Measurements from ENCODE around the gene TELO2. TPM values are rescaled to one million over a fixed set of nuclear protein-coding genes. Genes with fewer than 3 reads are reported as not detected.

TELO2 gene
- 9.9 and 10.4 TPM in 2 replicates for total RNA-seq

GRCh38 chr16:1492923-1493745, at the start of gene TELO2:
TSS of gene TELO2 (plus strand) at chr16:1493360. CDS start at chr16:1494282, 922 bp downstream.

GRCh38 chr16:1443980-1444729, 49.0 kb upstream of the TELO2 start, which contains the start of gene CCDC154:
TSS of gene CCDC154 (minus strand) at chr16:1444556. CDS start at chr16:1444322, 234 bp downstream.

GRCh38 chr16:1474796-1475551, 18.2 kb upstream of the TELO2 start, which contains the start of gene CLCN7:
TSS of gene CLCN7 (minus strand) at chr16:1475028. CDS start at chr16:1474974, 54 bp downstream.

GRCh38 chr16:1488619-1489018, 4.5 kb upstream of the TELO2 start, which contains the start of gene PTX4:
TSS of gene PTX4 (minus strand) at chr16:1488944. CDS start at chr16:1488909, 35 bp downstream.

GRCh38 chr16:1533443-1533951, 40.3 kb downstream of the TELO2 start, which contains the start of gene TMEM204:
TSS of gene TMEM204 (plus strand) at chr16:1533666. CDS start at chr16:1534276, 610 bp downstream.

Other genes starting within 250 kb of the TELO2 start
- gene TPSD1, start 237.3 kb upstream of the TELO2 start, total RNA-seq, result not detected in 2 replicates
- gene UBE2I, start 183.7 kb upstream of the TELO2 start, total RNA-seq, result 55.7 and 61.3 TPM in 2 replicates
- gene BAIAP3, start 159.7 kb upstream of the TELO2 start, total RNA-seq, result 0.11 and 0.13 TPM in 2 replicates
- gene TSR3, start 141.5 kb upstream of the TELO2 start, total RNA-seq, result 42.0 and 44.7 TPM in 2 replicates
- gene GNPTG, start 141.4 kb upstream of the TELO2 start, total RNA-seq, result 41.6 and 41.8 TPM in 2 replicates
- 10.4 and 12.2 TPM in 2 replicates for gene UNKL, start 78.7 kb upstream of the TELO2 start, total RNA-seq
- gene UQCC4, start 72.6 kb upstream of the TELO2 start, total RNA-seq, result 7.7 and 8.8 TPM in 2 replicates
- not detected in 2 replicates for gene PERCC1, start 62.3 kb upstream of the TELO2 start, total RNA-seq
- gene CCDC154, start 48.8 kb upstream of the TELO2 start, total RNA-seq, result 0.13 and 0.22 TPM in 2 replicates
- 52.8 and 82.3 TPM in 2 replicates for gene CLCN7, start 18.3 kb upstream of the TELO2 start, total RNA-seq
- gene PTX4, start 4.4 kb upstream of the TELO2 start, total RNA-seq, result not detected in 2 replicates
- 10.6 and 11.9 TPM in 2 replicates for gene TMEM204, start 40.3 kb downstream of the TELO2 start, total RNA-seq
- 27.3 and 30.7 TPM in 2 replicates for gene IFT140, start 118.7 kb downstream of the TELO2 start, total RNA-seq
- 8.9 and 9.4 TPM in 2 replicates for gene CRAMP1, start 119.0 kb downstream of the TELO2 start, total RNA-seq
- gene JPT2, start 184.9 kb downstream of the TELO2 start, total RNA-seq, result 23.7 and 24.9 TPM in 2 replicates
- 33.2 and 35.8 TPM in 2 replicates for gene MAPK8IP3, start 212.8 kb downstream of the TELO2 start, total RNA-seq

Data from articular chondrocyte of knee joint (primary cell).